Parathyroid adenoma (tissue), 2 donors: ENCODE data around the gene KLK2.

Source experiments
- H2AFZ ChIP-seq: fragments of 300-600 bp; sonication (generic); one replicate; pipeline ENCODE4 v1.7.0; 2017; ENCODE audit warnings: antibody characterized with exemption, mild to moderate bottlenecking
- H3K27ac ChIP-seq: fragments of 300-600 bp; sonication (generic); one replicate; pipeline ENCODE4 v1.7.0; 2017
- H3K27me3 ChIP-seq: fragments of 300-600 bp; sonication (generic); one replicate; pipeline ENCODE4 v1.7.0; 2017; ENCODE audit warnings: low read length; ENCODE audit not compliant: control insufficient read depth, insufficient read depth
- H3K36me3 ChIP-seq: fragments of 300-600 bp; sonication (generic); one replicate; pipeline ENCODE4 v1.7.0; 2017; ENCODE audit warnings: low read length; ENCODE audit not compliant: control insufficient read depth, insufficient read depth
- H3K4me1 ChIP-seq: fragments of 300-600 bp; sonication (generic); one replicate; pipeline ENCODE4 v1.7.0; 2017; ENCODE audit warnings: control low read depth
- H3K4me2 ChIP-seq: fragments of 300-600 bp; sonication (generic); one replicate; pipeline ENCODE4 v1.7.0; 2017; ENCODE audit warnings: low read length
- H3K4me3 ChIP-seq: fragments of 300-600 bp; sonication (generic); one replicate; pipeline ENCODE4 v1.7.0; 2017; ENCODE audit warnings: low read depth, low read length
- H3K79me2 ChIP-seq: fragments of 300-600 bp; sonication (generic); one replicate; pipeline ENCODE4 v1.7.0; 2017; ENCODE audit warnings: control low read depth
- H3K9ac ChIP-seq: fragments of 300-600 bp; sonication (generic); one replicate; pipeline ENCODE4 v1.7.0; 2017; ENCODE audit warnings: mild to moderate bottlenecking
- H3K9me3 ChIP-seq: fragments of 300-600 bp; sonication (generic); one replicate; pipeline ENCODE4 v1.7.0; 2017; ENCODE audit warnings: low read length; ENCODE audit not compliant: control insufficient read depth
- CTCF ChIP-seq: fragments of 300-600 bp; sonication (generic); IDR thresholded peaks from one replicate; pipeline ENCODE4 v1.7.0; 2017; ENCODE audit warnings: antibody characterized with exemption, mild to moderate bottlenecking
- donor health status: primary hyperparathyroidism.

KLK2 gene

DNA sequence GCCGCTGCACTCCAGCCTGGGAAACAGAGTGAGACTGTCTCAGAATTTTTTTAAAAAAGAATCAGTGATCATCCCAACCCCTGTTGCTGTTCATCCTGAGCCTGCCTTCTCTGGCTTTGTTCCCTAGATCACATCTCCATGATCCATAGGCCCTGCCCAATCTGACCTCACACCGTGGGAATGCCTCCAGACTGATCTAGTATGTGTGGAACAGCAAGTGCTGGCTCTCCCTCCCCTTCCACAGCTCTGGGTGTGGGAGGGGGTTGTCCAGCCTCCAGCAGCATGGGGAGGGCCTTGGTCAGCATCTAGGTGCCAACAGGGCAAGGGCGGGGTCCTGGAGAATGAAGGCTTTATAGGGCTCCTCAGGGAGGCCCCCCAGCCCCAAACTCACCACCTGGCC is at the start of gene KLK2:
KLK2 (plus strand) TSS at position 384 of the 400 bp plus-strand sequence. CDS start 35 bp downstream, outside the sequence.
- Histone ChIP-seq H3K9me3 (no peaks in the 10 kb centered on the region), H3K4me2 (no peak within 1 kb of the TSS), H3K27me3 (no peaks in the 10 kb centered on the region), H2AFZ (no peak within 1 kb of the TSS), H3K4me3 (no peak within 1 kb of the TSS), H3K79me2 (no peaks in the 10 kb centered on the region), H3K27ac (no peak within 1 kb of the TSS), H3K36me3 (no peaks in the 10 kb centered on the region), H3K9ac (no peak within 1 kb of the TSS), H3K4me1 (no peaks in the 10 kb centered on the region)
- no peak for TF ChIP-seq CTCF

GRCh38 chr19:50826492-50827240 is 46.6 kb upstream of the KLK2 start:
- Histone ChIP-seq H3K36me3 (no peaks in the 10 kb centered on the region), H3K27me3 (no peaks in the 10 kb centered on the region), H3K4me3 (no peak overlapping the region), H3K27ac (no peak overlapping the region), H3K79me2 (no peaks in the 10 kb centered on the region), H3K9me3 (no peaks in the 10 kb centered on the region), H3K4me1 (no peaks in the 10 kb centered on the region), H2AFZ (no peak overlapping the region), H3K9ac (no peak overlapping the region), H3K4me2 (no peak overlapping the region)
- no peak for TF ChIP-seq CTCF

- Histone ChIP-seq H3K9ac (no peak overlapping the region), H3K27me3 (no peaks in the 10 kb centered on the region), H3K27ac (no peak overlapping the region), H2AFZ (no peak overlapping the region), H3K36me3 (no peaks in the 10 kb centered on the region), H3K4me2 (no peak overlapping the region), H3K4me3 (no peak overlapping the region), H3K79me2 (no peaks in the 10 kb centered on the region), H3K9me3 (no peaks in the 10 kb centered on the region), H3K4me1 (no peaks in the 10 kb centered on the region)
- TF ChIP-seq CTCF = no peak
These were observed 45.8 kb upstream of the KLK2 start for GRCh38 chr19:50827476-50827875.

- H3K9me3 ChIP-seq = no peaks in the 10 kb centered on the region
- no peaks in the 10 kb centered on the region for H3K79me2 ChIP-seq
- no peak overlapping the region for H3K9ac ChIP-seq
- no peaks in the 10 kb centered on the region for H3K4me1 ChIP-seq
- TF ChIP-seq CTCF = no peak
- no peak overlapping the region for H3K4me3 ChIP-seq
- no peak overlapping the region for H2AFZ ChIP-seq
- H3K4me2 ChIP-seq = no peak overlapping the region
- no peaks in the 10 kb centered on the region for H3K36me3 ChIP-seq
- no peak overlapping the region for H3K27ac ChIP-seq
- no peaks in the 10 kb centered on the region for H3K27me3 ChIP-seq
These were observed 43.4 kb upstream of the KLK2 start for GRCh38 chr19:50829801-50830200.
